ENCODE data around the gene LSAMP.

The LSAMP gene

DNA sequence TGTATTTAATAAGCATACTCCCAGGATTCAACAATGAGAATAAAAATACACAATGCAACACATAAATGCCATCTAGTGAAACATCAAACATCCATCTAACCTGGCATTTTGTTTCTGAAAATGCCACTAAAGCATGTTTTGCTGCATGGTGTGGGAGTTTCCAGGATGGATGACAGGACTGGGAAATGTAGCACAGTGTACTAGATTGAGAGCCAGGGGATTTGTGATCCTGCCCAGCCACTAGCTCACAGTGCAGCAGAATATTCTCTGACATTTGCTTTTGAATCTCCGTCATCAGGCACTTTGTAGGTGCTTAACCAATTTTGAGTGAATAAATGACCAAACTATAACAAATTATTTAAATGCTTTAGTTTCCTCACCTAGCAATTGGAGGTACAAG is 417.1 kb downstream of the LSAMP start:
- DNase-seq (ENCODE audit: low read depth in 2 of 3, low spot score in 1 of 3) = no peak

DNA sequence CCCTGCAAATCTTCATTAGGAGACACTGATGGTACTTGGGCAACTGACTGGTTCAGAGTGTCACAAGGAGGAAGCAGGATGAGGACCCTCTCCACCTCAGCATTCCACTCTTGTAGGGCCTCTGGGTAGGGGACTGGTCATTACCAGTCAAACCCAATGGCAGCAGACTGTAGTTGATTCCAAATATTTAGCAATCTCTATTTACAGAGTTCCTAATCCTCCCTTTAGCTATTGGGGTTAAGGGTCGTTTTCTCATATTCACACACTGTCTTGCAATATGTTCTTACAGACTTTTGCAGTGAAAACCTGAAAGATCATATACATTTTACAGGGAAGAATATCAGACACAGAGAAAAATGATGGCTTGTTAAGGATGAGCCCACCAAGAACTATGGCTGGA is 424.3 kb downstream of the LSAMP start:
- no peak for DNase-seq (ENCODE audit: low read depth in 2 of 3, low spot score in 1 of 3)

DNA sequence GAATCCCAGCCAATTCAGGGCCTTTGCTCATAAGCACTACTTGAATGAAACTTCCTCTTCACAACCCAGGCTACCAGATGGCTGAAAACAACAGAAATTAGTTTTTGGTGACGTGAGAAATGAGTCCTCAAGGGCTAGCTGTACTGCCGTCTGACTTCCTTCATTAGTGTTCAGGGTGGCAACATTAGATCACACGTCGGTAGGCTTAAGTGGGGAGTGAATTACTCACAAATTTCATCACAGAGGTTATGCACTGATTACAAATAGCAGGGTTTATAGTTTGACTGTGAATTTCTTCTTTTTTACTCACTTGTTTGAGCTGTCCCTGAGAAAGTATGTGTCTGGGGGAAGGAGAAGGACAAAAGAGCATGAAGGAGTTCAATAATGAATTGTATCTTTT is 424.8 kb downstream of the LSAMP start:
- DNase-seq (ENCODE audit: low read depth in 2 of 3, low spot score in 1 of 3) = no peak

DNA sequence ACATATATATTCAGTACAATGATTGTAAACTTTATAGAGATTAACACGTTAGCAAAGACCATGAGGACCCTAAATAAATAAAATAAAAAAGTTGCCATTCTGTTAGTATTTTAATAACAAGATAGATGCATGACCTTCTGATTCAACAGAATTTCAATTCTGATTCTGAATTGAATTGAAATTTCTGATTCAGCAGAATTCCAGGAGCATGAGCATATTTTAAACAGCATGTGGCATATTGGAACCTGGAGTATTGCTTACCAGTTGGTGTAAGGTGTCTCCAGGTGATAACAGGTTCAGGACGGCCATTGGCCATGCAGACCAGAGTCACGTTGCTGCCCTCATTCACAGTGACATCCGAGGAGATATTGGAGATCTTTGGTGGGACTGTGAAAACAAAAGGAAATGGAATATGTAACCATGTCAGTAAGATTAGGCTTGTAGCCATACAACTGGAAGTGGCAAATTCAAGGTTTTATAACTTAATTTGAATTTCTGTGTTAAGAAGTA is 426.0 kb downstream of the LSAMP start:
- no peak for DNase-seq (ENCODE audit: low read depth in 2 of 3, low spot score in 1 of 3)

DNA sequence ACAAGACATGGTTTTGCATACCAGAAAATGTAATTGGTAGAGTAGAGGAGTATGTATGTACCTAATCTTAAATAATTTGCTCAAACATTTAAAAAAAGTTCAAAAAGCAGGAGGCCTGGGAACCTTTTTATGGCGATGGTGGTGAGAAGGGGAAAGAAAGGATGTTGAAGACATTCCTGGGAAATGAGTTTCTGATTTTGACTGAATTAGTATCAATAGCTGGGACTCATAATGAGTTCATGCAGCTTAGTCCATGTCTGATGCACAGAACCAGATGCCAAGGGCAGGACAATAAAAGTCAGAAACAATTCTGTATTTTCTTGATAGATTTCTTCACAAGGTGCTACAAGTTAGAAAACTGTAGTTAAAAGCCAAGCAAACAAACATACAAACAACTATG is 426.6 kb downstream of the LSAMP start:
- no peak for DNase-seq (ENCODE audit: low read depth in 2 of 3, low spot score in 1 of 3)

DNA sequence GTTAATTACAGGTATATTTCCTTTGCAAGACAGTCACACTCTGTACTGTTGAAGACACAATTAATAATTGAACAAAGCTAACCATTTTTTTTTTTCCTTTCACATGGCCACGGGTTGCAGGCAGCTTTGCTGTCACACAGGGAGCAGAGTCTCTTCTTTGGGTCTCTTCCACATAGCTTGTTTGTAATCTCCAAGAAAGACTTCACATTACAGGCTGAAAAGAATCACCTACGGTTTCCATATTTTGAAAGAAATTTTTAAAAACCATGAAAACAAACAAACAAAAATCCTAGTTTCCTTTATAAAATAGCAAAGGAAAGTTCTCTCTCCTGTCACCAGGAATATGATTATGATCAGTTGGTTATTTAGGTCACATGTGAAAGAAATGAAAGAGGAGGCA is 429.4 kb downstream of the LSAMP start:
- no peak for DNase-seq (ENCODE audit: low read depth in 2 of 3, low spot score in 1 of 3)

DNA sequence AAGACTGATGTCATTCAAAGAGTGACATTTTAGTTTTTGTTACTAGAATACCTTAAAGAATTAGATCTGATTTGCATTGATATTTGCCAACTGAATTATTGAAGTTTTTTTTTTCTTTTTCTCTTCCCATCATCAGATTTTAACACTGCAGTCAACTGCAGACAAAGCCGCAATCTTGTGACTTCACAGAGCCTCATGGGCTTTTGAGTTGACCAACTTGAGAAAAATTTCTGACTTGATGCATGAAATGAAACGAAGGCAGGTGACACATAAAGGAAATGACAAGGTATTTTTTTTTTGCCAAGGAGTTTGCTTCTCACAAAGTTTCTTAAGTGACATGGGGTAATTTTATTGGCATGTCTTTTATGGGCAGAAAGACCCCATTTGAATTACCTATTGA is 438.3 kb downstream of the LSAMP start:
- DNase-seq (ENCODE audit: low read depth in 2 of 3, low spot score in 1 of 3) = no peak

DNA sequence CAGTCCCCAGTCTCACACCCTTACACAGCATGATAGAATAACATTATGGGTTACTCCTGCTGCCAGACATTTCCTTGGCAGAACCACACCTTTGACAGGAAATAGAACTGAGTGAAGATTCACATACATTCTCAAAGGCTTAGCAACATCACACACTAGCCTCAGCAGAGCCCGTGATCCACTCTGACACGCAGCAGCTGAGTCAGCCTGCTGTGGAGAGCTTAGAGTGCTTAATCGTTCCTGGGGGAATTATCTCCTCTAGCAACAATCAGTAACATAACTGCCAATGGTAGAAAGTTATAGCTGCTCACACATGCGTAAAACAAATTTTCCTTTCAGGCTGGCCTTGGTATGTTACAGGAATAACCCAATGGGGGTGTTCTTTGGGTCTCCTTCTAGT is 439.9 kb downstream of the LSAMP start:
- DNase-seq (ENCODE audit: low read depth in 2 of 3, low spot score in 1 of 3) = no peak

DNA sequence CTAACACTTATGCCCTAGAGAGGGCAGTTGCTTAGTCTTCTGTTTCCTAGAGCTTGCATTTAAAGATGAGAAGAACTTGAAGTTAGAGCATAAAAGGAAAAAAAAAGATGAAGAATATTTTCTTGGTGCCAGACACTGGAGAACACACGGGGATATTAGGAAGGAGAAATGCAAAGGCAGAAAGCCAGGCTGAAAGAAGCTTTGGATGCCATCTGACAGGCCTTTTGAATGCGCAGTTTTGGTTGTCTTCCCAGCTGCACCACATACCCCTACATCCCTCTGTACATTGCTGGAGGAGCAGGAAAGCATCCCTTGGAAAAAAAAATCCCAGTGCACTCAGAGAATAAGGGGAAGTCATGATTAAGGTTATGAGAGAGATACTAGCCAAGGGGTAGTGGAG is 443.1 kb downstream of the LSAMP start:
- DNase-seq (ENCODE audit: low read depth in 2 of 3, low spot score in 1 of 3) = no peak

DNA sequence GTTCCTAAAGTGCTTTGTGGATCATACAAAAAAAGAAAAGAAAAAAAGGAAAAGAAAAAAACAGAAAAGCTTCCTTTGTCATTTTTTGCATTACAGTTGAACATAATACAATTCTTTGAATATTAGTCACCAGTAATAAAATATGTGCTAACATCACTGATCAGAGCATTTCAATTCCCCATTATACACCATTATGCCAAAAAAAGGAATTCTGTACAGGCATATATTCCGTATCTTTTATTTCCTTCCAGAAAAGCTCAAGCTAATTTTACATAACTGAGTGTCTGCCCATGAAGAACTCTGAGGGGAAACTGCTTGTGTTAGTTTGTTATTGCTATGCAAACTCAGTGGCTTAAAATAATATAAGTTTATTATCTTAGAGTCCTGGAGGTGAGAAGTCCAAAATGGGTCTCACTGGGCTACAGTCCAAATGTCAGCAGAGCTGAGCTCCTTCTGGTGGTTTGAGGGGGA is 444.1 kb downstream of the LSAMP start:
- no peak for DNase-seq (ENCODE audit: low read depth in 2 of 3, low spot score in 1 of 3)

DNA sequence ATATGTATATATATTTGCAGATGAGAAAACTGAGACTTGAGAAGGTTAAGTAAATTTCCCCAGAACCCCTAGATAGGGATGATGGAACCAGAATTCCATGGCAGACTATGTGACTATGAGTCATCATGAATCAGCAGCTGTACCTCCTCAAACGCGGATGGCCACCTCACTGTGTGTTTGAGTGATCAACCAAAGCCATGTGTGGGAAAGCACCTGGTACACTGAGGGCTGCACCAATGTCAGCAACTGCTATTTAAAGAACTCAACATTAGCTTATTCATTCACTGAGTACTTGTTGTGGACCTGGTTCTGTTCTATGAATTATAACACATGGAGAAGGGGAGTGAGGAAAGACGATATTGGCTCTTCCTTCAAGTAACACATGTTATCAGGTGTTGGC is 445.0 kb downstream of the LSAMP start:
- DNase-seq (ENCODE audit: low read depth in 2 of 3, low spot score in 1 of 3) = no peak

DNA sequence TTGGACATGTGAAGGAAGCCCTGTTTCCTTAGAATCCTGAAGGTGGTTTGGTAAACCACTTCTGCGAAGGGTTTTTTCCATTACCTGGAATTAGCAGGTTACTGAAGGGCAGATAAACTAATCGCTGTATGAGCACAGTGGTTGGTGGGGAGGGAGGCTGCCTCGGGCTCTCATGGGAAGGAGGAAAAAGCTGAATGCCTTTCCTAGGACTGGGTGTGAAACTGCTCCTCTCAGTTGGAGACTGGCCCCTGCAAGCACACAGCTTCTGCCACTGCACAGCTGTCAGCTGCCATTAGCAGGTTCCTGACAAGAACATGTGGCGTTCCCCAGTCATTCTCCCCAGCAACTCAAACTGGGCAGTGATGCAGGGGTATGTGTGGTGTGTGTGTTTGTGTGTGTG is 445.7 kb downstream of the LSAMP start:
- no peak for DNase-seq (ENCODE audit: low read depth in 2 of 3, low spot score in 1 of 3)

DNA sequence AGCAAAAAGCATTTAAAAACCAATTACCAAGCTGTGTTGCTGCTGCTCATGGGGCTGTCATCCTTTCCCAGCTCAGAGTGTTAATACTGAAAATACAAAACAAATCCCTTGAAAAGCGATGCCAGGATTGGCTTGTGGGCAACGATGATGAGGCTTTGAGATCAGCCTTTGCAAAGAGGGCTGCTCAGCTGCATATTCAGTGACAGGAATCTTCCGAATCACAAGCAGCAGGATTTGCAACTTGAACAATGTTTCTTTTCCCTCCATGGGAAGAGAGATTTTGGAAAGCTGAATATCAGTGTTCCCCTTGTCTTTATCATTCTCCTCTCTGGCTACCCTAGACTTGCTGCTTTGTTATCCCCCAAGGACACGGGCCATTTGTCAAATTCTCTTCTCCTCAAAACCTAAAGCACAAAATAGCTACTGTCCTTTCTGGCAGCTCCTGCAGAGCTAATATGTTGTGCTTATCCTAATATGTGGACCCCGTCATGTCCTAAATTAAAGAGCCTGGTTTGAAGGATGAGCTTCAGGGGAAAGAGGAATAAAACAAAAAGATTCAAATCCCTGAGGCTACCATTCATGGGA is 446.2 kb downstream of the LSAMP start:
- no peak for DNase-seq (ENCODE audit: low read depth in 2 of 3, low spot score in 1 of 3)

DNA sequence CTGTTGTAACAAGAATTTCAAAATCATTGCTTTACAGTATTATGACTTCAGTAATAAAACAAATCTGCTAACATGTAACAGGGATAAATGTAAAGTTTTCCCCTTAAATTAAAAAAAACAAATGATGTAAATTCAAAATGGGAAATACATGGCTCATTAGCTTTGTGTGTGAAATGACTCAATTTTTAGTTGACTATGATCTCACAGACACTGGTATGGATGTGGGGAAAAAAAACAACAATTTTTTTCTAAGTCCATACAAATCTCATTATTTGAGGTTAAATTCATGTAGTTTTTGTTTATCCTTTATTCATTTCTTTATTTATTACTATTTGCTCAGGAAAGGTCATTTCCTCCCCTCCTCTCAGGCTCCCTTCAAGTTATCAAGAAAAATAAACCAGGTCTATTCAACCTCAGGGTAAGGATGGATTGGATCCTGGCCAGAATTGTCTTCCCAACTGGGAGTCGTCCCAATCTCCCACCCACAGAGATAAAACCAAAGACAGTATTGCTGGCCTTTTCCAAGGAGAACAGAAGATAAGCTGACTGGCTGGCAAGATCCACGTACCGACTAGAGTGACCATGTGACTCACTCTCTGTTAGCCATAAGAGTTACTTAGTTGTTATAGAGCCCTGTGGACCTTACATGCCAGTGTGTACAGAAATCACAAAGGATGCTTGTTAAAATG is 448.7 kb downstream of the LSAMP start:
- no peak for DNase-seq (ENCODE audit: low read depth in 2 of 3, low spot score in 1 of 3)

DNA sequence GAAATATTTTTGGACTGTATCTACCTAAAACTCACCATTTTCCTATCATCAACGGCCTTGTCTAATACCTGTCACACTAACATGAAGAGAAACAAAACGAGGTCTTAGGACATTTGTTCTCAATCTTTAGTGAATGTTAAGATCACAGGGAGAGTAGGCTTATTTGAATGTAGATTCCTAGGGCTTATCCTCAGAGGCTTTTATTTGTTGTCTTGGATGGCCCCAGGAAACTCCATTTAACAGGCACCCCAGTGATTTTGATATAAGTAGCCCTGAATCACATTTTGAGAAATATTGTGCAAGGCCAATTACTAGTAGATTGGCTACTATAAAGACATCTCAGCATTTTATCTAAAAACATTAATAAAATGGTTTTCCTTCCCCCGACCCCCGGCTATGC is 454.6 kb downstream of the LSAMP start:
- no peak for DNase-seq (ENCODE audit: low read depth in 2 of 3, low spot score in 1 of 3)

DNA sequence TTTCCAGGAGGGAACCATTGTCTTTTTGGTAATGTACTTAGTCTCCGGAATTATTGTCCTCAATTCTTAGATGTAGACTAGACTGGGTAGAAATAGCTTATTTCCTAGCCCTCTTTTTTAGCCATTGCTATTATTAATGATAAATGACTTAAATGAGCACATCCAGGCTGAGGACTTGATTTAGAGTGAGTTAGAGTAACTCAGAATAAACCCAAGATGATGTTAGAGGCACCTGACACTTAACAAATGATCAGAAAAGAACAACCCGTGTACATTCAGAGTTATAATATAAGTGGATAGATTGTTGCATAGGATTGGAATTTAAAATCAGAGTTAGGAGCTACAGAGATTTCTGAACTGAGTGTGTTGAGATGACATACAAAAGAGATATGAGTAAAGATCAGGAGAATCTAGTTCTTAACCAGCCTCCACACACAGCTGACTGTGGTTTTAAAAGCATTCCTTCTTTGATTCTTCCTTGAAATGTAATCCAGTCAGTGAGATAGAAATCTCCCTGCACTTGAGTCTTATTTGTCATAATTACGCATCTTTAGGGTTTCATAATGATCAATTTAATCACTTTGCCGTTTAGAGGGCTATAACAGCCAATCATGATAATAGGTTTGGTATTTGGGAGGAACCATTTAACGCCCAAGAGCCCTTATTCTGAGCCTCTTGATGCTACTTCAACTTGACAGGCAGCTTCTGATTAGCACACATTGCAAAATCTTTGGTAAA is 455.4 kb downstream of the LSAMP start:
- DNase-seq (ENCODE audit: low read depth in 2 of 3, low spot score in 1 of 3) = no peak

DNA sequence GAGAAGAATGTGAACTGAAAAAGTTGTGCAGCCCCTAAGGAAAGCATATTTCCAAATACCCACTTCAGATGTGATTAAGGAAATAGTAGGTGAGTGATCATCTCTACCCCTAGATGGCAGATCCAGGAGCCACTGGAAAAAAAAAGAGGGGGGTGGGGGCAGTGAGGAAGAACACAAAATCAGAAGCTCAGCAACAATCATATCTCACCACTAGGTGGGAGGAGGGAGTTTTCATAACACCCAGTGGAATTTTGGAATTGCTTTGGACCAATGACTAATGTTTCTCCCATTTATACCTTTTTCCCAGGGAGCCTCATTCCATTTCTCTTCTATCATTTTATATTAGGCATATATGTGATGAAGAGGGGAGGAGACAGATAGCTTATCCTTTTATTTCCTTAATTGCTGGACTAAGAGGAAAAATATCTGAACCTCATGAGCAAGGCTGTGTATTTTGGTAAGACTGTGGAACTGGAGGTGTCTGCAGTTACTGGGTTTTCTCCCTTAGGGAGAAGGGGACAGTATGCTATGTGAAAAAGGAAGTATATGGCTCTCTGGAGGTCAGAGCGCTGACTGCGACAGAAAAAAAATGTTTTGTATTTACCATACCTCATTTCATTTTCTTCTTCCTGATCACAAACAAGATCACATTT is 458.6 kb downstream of the LSAMP start:
- DNase-seq (ENCODE audit: low read depth in 2 of 3, low spot score in 1 of 3) = no peak

DNA sequence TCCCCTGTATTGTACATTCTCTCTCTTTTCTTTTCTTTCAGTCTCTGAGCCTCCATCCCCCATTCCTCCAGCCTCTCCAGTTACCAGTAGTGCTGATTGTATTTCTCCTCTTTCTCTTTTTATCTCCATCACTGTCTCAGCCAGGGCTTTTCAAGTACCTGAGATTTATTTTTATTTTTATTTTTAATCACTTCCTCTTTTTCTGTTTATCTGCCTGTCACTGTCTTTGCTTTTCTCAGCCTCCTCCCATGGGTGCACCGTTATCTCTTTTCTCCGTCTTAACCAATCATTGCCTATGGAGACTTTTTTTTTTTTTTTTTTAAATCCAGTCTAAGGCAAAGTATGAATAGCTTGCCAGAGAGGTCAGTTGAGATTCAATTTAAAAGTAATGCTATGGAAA is 462.7 kb downstream of the LSAMP start:
- DNase-seq (ENCODE audit: low read depth in 2 of 3, low spot score in 1 of 3) = no peak

DNA sequence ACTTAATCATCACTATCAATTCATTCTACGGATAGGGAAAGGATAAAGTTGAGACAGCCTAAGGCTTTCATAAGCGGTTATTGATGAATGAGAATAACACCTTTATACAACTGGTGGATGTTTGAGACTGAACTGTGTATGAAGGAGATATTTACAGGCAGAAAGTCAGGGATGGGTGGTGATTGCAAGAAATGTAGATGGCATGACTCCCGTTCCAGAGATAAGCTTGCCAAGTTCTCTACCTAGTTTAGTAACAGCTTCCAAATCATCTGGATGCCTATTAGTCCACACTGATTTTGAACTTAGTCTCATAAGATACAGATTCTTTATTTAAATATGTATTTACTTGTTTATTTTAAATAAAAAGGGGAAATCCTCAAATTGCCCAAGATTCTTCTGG is 463.2 kb downstream of the LSAMP start:
- no peak for DNase-seq (ENCODE audit: low read depth in 2 of 3, low spot score in 1 of 3)

DNA sequence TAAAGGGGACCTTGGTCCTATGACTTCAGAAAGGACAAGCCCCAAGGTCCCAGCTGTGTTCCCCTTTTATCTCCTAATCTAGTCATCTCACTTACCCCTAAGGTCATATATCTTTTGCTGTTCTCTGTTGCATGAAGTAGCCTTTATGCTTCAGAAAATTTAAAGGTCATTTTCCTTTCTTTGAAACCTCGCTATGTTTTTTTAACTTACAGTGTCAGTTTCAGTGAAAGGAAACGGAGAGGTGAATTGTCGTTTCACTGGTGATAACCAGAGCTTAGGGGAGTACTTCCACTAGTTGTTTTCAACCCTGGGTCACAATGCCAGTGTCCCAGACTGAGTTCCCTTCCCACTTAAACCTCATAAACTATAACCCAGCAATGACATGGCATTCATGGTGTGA is 464.6 kb downstream of the LSAMP start:
- no peak for DNase-seq (ENCODE audit: low read depth in 2 of 3, low spot score in 1 of 3)

DNA sequence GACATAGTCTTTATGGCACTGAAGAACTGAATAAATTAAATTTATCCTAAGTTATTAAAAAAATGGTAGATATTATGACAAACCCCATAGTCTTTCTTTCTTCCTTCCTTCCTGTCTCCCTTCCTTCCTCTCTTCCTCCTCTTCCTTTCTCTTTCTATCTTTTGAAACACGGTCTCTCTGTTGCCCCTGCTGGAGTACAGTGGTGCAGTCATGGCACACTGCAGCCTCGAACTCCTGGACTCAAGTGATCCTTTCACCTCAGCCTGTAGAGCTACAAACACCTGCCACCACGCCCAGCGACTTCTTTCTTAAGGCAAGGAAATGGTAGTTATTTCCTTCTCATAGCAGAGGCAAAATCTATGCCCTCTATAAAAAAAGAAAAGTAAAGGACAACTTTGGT is 467.4 kb downstream of the LSAMP start:
- DNase-seq (ENCODE audit: low read depth in 2 of 3, low spot score in 1 of 3) = no peak

DNA sequence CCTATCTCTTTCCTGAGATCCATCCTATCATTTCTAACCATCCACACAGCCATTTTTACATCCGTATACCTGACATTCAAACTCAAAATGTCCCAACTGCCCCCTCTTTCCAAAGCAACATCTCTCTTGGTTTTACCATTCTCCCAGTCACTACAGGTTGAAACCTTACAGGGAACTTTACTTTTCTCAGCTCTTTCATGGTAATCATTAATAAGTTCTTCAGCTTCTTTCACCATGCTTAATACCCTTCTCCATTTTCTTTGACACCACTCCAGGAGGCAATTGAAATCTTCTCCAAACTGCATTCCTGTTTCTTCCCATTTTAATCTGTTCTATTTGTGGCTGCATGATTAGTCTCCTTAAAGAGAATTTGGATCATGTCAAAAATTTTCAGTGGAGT is 469.5 kb downstream of the LSAMP start:
- DNase-seq (ENCODE audit: low read depth in 2 of 3, low spot score in 1 of 3) = no peak
